ENCODE measurements around the gene TUT7. TPM values are rescaled to one million over a fixed set of nuclear protein-coding genes. Genes with fewer than 3 reads are reported as not detected.
"Not testable (repeated sequence)": the region's sequence is repeated elsewhere in the genome, so short reads cannot be mapped to it uniquely, and the experiment has no call there.

The TUT7 gene
- total RNA-seq, 1 experiment from 2014 or later, result 10.2 TPM

DNA sequence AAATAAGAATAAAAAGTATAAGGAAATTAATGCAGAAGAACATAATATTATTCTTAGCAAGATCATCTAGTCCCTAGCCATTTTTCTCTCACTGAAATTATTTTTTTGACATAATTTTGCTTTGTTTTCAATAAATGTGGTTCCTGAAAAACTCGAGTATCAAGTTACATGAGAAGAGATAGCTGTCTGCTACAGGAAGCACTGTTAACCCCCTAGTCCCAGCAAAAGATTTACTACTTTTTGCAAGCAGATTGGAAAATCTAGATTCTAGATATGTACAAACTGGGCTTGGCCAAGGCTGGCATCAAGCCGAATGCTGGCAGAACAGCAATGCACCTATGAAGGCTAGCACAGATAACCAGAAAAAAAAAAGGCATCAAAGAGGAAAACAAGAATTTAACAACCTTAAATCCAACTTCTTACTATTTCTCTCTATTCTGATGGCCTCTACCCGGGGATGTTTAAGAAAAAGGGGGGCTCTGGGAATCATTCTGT, 49.9 kb downstream of the TUT7 start:
- no peak for DNase-seq (ENCODE audit: low spot score)

- DNase-seq (ENCODE audit: low spot score), result no peak
These were observed 50.8 kb downstream of the TUT7 start for GRCh38 chr9:86303316-86303975.

GRCh38 chr9:86301686-86302085, 52.5 kb downstream of the TUT7 start:
- DNase-seq (ENCODE audit: low spot score), result no peak

DNA sequence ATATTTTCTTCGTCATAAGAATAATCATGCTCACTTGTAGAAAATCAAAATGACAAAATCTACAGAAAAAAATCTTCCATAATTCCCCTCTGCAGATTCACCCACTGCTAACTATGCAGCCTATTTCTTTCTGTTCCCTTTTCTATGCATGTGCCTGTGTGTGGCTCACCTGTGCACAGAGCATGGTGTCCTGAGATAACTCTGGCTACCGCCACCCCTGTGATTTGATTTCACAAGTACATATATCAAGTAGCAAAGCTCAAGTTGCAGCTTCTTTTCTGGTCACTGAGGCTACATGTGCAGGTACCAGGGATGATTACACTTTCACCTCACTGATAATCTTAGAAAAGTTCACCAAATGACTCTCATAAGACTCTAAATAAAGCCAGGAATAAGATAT, 53.5 kb downstream of the TUT7 start:
- no peak for DNase-seq (ENCODE audit: low spot score)

- DNase-seq (ENCODE audit: low spot score), result no peak
These were observed 55.3 kb downstream of the TUT7 start for GRCh38 chr9:86298873-86299272.

- DNase-seq (ENCODE audit: low spot score), result not testable (repeated sequence)
These were observed 63.9 kb downstream of the TUT7 start for GRCh38 chr9:86290341-86290740.

DNA sequence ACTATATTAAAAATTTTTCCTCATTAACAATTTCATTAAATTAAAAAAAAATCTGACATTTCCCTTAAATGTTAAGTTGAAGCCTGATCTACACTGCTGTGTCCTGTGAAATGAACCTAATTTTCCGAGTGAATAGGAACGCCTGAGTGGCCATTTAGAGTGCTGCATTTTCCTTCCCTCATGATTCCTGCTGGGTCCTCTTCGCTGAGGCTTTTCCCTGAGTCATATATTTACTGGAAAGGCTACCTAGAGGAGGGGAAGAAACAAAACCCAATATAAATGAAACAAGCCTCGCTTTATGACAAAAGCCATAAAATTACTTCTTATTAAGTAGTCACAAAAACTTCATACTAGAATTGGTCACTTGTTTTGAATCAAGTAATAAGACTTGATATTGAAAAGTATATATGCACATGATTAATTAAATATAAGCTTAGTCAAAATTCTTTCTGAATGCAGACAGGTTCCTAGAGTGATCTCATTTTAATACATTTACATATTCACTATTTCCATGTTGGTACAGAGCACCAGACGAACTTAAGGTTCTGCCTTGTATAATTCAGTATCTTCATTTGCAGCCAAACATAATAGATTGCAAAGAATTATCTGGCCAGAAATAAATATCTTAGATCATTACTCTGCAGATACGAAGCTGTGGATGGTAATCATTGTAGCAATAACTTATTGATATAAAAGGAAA, 65.6 kb downstream of the TUT7 start:
- DNase-seq (ENCODE audit: low spot score), result no peak

DNA sequence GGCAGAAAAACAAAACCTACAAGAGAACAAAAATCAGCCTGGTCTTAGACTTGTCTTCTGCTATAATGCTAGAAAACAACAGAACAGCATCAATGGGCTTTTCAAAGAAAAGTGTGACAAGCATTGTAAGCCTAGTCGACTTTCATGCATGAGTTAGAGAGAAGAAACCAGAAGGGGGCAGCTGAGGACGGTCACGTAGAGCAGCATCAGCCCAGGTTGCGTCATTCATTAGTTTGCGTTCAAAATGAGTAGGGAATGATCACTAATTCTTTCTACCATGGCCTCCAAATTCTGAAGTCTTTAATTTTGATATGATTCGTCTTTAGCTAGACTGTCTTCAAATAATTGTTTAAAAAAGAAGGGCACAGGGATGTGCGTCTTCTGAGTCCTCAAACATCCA, 67.2 kb downstream of the TUT7 start:
- peak; percentile 36 for DNase-seq (ENCODE audit: low spot score)

GRCh38 chr9:86286278-86286677, 67.9 kb downstream of the TUT7 start:
- no peak for DNase-seq (ENCODE audit: low spot score)

DNA sequence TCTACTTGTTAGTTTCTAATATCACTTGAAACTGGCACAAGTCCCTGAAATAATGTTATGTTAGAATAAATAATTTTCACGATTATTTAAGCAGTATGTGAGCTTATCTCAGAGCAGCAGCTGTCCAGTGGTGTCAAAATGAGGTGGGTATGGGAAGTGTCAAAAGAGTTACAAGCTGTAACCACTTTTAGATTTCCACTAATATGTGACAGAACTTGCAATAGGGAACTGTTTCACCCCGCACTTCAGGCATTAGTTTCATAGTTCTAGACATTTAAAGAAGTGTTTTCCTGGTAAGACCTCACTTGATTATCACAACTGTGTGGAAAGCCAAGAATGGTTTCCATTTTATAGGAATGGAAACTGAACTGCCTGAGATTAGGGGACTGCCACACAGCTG, 68.9 kb downstream of the TUT7 start:
- DNase-seq (ENCODE audit: low spot score), result no peak

DNA sequence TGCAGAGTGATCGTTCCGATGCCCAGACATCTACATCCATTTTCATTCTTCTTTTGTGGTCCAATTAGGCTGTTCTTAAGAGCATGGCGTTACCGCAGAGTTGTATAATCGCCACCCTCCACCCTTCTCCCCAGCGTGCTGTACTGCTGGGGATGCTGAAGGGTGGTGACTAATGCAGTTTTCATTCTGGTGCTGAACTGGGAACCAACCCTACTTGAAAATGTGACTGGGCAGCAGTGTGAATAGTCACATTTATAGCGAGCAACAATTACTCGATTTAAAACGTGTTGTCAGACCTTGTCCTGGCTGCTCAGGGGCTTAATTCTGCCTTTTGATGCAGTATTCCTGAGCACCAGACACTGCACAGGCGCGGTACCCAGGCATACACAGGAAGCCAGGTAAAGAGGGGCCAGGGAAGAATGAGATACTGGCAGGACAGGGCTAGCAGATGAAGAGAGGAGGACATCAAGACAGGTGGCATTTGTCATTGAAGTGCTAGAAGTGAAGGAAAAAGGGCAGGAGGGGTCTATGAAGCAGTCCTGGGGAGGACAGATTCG, 71.2 kb downstream of the TUT7 start:
- no peak for DNase-seq (ENCODE audit: low spot score)

- DNase-seq (ENCODE audit: low spot score), result peak; percentile 94
These were observed 71.9 kb downstream of the TUT7 start, which contains the start of gene ISCA1 for GRCh38 chr9:86282077-86282978. ISCA1 (minus strand) TSS chr9:86282538; CDS start chr9:86282458, 80 bp downstream.

GRCh38 chr9:86281593-86282076, 72.6 kb downstream of the TUT7 start:
- DNase-seq (ENCODE audit: low spot score), result peak; percentile 56

DNA sequence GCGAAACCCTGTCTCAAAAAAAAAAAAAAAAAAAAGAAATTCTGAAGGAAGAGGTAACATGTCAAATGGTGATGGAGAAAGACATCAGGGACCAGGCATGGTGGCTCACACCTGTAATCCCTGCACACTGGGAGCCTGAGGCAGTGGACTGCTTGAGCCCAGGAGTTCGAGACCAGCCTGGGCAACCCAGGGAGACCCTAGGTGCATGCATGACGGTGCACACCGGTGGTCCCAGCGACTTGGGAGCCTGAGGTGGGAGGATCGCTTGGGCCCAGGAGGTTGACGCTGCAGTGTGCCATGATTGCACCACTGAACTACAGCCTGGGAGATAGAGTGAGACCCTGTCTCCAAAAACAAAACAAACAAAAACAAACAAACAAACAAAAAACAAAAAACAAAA, 73.6 kb downstream of the TUT7 start:
- no peak for DNase-seq (ENCODE audit: low spot score)

DNA sequence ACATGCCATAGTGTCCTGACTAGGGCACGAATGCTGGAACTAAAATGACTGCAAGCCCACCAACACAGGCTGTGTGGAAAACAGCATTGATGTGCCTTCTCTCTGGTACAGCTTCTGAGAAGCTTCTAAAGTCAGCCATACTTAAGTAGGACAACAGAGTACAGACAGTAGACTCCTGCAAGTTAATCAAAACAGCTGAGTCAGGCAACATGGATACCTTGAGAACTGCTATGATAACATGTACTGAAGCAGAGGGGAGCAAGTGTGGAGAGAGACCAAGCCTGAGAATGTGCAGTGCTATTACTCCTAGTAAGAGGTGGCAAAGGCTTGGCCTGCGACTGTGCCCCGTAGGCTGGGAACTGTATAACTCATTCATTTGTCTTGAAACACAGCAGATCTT, 74.4 kb downstream of the TUT7 start:
- DNase-seq (ENCODE audit: low spot score), result no peak

- DNase-seq (ENCODE audit: low spot score), result no peak
These were observed 77.1 kb downstream of the TUT7 start for GRCh38 chr9:86277072-86277471.

DNA sequence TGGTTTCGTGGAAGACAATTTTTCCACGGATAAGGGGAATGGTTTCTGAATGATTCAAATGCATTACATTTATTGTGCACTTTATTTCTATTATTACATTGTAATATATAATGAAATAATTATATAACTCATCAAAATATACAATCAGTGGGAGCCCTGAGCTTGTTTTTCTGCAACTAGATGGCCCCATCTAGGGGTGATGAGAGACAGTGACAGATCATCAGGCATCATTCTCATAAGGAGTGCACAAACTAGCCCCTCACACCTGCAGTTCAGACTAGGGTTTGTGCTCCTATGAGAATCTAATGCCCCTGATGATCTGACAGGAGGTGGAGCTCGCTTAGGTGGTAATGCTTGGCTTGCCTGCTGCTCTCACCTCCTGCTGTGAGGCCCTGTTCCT, 78.2 kb downstream of the TUT7 start:
- DNase-seq (ENCODE audit: low spot score), result peak; percentile 3

- DNase-seq (ENCODE audit: low spot score), result no peak
These were observed 79.2 kb downstream of the TUT7 start for GRCh38 chr9:86274821-86275643.

DNA sequence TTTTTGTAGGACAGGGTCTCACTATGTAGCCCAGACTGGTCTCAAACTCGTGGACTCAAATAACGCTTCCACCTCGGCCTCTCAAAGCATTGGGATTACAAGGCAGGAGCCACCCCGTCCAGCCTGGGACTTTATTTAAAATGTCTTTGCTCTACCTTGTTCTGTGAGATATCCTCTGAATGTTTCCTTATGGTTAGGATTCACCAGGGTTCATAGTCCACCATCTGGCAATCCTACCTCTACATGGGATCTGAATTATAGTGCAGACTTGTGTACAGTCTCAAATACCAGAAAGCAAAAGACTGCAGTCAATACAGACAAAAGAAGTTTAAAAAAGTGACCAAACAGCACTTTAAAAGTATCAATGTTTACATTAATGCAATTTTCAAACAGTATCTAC, 82.0 kb downstream of the TUT7 start:
- no peak for DNase-seq (ENCODE audit: low spot score)

DNA sequence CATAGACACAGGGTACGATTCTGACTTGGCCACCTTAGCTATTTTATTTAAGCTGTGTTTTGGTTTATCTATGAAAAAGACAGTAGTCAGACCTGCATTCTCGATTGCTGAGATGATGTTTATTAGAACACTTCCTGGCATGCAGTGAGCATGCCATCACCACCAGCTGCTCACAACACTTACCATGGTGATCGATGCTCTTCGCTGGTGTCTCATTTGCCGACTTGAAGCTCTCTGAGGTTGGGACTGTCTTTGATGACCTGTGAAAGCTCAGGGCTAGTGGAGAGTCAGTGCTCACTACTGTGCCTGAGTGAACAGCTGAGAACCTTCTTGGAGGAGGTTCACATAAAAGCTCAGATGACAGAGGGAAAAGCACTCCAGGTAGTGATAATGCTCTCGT, 90.3 kb downstream of the TUT7 start:
- DNase-seq (ENCODE audit: low spot score), result no peak

GRCh38 chr9:86262492-86262891, 91.7 kb downstream of the TUT7 start:
- DNase-seq (ENCODE audit: low spot score), result no peak
